Measurements from ENCODE around the gene ARHGAP28. TPM values are rescaled to one million over a fixed set of nuclear protein-coding genes. Genes with fewer than 3 reads are reported as not detected.

Gene ARHGAP28
- total RNA-seq (2014; rRNA removed; shearing (Covaris generic); ENCODE audit: low replicate concordance) = not detected in 2 replicates

GRCh38 chr18:6729247-6730091, at the start of gene ARHGAP28:
Gene ARHGAP28 (plus strand): TSS chr18:6729716. CDS start chr18:6729822, 106 bp downstream.
- Histone ChIP-seq H3K27ac (ENCODE audit: low read length) (no peak within 1 kb of the TSS), H3K4me1 (ENCODE audit: low read length) (no peaks in the 10 kb centered on the region), H3K36me3 (ENCODE audit: insufficient read depth, low read length) (no peaks in the 10 kb centered on the region), H3K27me3 (ENCODE audit: low read length) (no peaks in the 10 kb centered on the region), H3K9me2 (replicated peaks; ENCODE audit: insufficient read depth, low read length) (no peaks in the 10 kb centered on the region), H3K9me3 (ENCODE audit: low read length) (no peaks in the 10 kb centered on the region), H3K79me2 (ENCODE audit: low read length) (no peaks in the 10 kb centered on the region), H4K20me1 (ENCODE audit: insufficient read depth, low read depth, low read length) (no peaks in the 10 kb centered on the region), H2AFZ (ENCODE audit: low read length) (no peak within 1 kb of the TSS), H3K4me3 (ENCODE audit: low read length) (no peak within 1 kb of the TSS), H3K4me2 (ENCODE audit: low read depth, low read length, poor library complexity, severe bottlenecking) (no peak within 1 kb of the TSS), H3K9ac (ENCODE audit: low read length) (no peak within 1 kb of the TSS)
- DNase-seq = no peak

DNA sequence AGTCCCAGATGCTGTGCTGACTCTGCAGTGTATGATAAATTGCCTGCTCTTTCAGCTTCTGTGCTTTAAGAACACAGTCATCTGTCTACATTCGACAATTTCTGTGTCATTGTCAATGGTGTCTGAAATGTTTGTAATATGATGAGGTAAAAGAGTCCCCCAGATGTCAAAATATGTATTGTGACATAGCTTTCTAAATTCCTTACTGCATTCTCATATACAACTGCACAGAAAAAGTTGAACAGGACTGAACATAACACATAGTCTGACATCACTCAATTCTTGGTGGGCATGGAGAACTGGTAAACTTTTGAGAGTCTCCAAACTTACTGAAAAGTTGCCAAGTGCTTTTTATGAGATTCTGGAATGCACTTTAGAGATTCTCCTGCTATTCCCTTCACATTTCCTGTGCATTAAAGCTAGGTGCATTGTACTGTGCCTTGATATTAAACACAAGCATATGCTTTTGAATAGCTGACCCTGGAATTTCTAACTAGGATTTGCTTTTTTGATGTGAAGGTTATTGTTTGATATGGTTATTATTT, 48.1 kb upstream of the ARHGAP28 start:
- no peak overlapping the region for H2AFZ ChIP-seq (ENCODE audit: low read length)
- H3K4me1 ChIP-seq (ENCODE audit: low read length) = no peaks in the 10 kb centered on the region
- no peak overlapping the region for H3K27ac ChIP-seq (ENCODE audit: low read length)
- no peak overlapping the region for H3K4me2 ChIP-seq (ENCODE audit: low read depth, low read length, poor library complexity, severe bottlenecking)
- no peak overlapping the region for H3K9ac ChIP-seq (ENCODE audit: low read length)
- H3K27me3 ChIP-seq (ENCODE audit: low read length) = no peaks in the 10 kb centered on the region
- no peaks in the 10 kb centered on the region for H3K79me2 ChIP-seq (ENCODE audit: low read length)
- no peaks in the 10 kb centered on the region for H3K9me2 ChIP-seq (replicated peaks; ENCODE audit: insufficient read depth, low read length)
- no peak overlapping the region for H3K4me3 ChIP-seq (ENCODE audit: low read length)
- no peaks in the 10 kb centered on the region for H4K20me1 ChIP-seq (ENCODE audit: insufficient read depth, low read depth, low read length)
- H3K36me3 ChIP-seq (ENCODE audit: insufficient read depth, low read length) = no peaks in the 10 kb centered on the region
- no peak for DNase-seq
- H3K9me3 ChIP-seq (ENCODE audit: low read length) = no peaks in the 10 kb centered on the region; the same call in 1 of the 2 replicates

DNA sequence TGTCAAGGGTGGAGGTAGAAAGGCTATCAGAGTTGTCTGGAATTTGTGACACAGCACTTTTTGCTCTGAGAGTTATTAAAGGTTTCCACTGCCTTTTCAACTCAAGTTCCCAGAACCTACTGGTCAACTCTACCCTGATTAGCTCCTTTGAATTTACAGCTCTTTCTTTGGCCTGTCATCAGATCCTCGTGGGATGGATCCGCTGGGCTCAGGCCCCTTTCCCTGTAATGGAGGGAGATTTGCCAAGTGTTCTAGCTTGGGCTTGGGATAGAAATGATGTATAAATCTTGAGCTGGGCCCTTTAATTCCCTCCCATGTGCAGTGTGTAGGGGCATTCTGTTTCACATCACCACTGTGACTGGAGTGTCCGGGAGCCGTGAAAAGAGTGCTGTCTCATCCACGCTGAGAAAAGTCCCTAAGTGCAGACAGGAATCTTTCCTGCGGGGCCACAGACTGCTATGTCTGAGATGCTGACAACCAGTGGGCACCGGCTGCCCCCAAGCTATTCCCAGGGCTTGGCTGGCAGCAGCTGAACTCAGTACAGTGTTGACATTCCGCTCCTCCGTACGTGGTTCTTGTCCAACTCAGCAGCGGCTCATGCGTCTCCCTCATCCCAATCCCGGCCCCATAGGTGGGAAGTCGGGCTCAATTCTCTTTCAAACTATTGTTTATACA, 46.9 kb upstream of the ARHGAP28 start:
- Histone ChIP-seq H3K27me3 (ENCODE audit: low read length) (no peaks in the 10 kb centered on the region), H3K9me3 (ENCODE audit: low read length) (no peaks in the 10 kb centered on the region; the same call in 1 of the 2 replicates), H3K79me2 (ENCODE audit: low read length) (no peaks in the 10 kb centered on the region), H4K20me1 (ENCODE audit: insufficient read depth, low read depth, low read length) (no peaks in the 10 kb centered on the region), H3K4me1 (ENCODE audit: low read length) (no peaks in the 10 kb centered on the region), H3K9me2 (replicated peaks; ENCODE audit: insufficient read depth, low read length) (no peaks in the 10 kb centered on the region), H3K9ac (ENCODE audit: low read length) (no peak overlapping the region), H3K27ac (ENCODE audit: low read length) (no peak overlapping the region), H3K36me3 (ENCODE audit: insufficient read depth, low read length) (no peaks in the 10 kb centered on the region), H3K4me3 (ENCODE audit: low read length) (no peak overlapping the region), H2AFZ (ENCODE audit: low read length) (no peak overlapping the region), H3K4me2 (ENCODE audit: low read depth, low read length, poor library complexity, severe bottlenecking) (no peak overlapping the region)
- no peak for DNase-seq

- H3K4me1 ChIP-seq (ENCODE audit: low read length) = no peaks in the 10 kb centered on the region
- no peaks in the 10 kb centered on the region for H3K9me2 ChIP-seq (replicated peaks; ENCODE audit: insufficient read depth, low read length)
- H3K27ac ChIP-seq (ENCODE audit: low read length) = no peak overlapping the region
- no peak for DNase-seq
- no peaks in the 10 kb centered on the region for H4K20me1 ChIP-seq (ENCODE audit: insufficient read depth, low read depth, low read length)
- no peaks in the 10 kb centered on the region for H3K36me3 ChIP-seq (ENCODE audit: insufficient read depth, low read length)
- H2AFZ ChIP-seq (ENCODE audit: low read length) = no peak overlapping the region
- H3K4me2 ChIP-seq (ENCODE audit: low read depth, low read length, poor library complexity, severe bottlenecking) = no peak overlapping the region
- H3K4me3 ChIP-seq (ENCODE audit: low read length) = no peak overlapping the region
- no peak overlapping the region for H3K9ac ChIP-seq (ENCODE audit: low read length)
- no peaks in the 10 kb centered on the region for H3K79me2 ChIP-seq (ENCODE audit: low read length)
- no peaks in the 10 kb centered on the region for H3K27me3 ChIP-seq (ENCODE audit: low read length)
- no peaks in the 10 kb centered on the region; the same call in 1 of the 2 replicates for H3K9me3 ChIP-seq (ENCODE audit: low read length)
Observed at GRCh38 chr18:6683112-6683876, 46.2 kb upstream of the ARHGAP28 start.

DNA sequence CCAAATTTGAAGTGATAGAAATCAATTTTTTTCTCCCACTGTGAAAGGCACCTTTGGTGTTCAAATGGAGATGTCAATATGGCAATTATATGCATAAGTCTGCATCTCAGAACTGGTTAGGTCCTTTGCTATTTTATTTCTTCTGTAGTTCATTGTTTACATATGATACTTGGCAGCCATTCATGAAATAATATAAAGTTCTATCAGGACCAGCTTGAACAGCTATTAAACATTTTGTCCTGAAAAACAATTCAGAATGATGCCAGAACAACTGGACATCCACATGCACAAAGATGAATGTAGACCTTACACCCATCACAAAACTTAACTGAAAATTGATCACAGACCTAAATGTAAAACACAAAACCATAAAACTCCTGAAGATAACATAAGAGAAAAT, 41.8 kb upstream of the ARHGAP28 start:
- Histone ChIP-seq H3K27me3 (ENCODE audit: low read length) (no peaks in the 10 kb centered on the region), H3K9me2 (replicated peaks; ENCODE audit: insufficient read depth, low read length) (no peaks in the 10 kb centered on the region), H2AFZ (ENCODE audit: low read length) (no peak overlapping the region), H3K36me3 (ENCODE audit: insufficient read depth, low read length) (no peaks in the 10 kb centered on the region), H3K27ac (ENCODE audit: low read length) (no peak overlapping the region), H3K4me2 (ENCODE audit: low read depth, low read length, poor library complexity, severe bottlenecking) (no peak overlapping the region), H3K4me1 (ENCODE audit: low read length) (no peaks in the 10 kb centered on the region), H3K4me3 (ENCODE audit: low read length) (no peak overlapping the region), H3K79me2 (ENCODE audit: low read length) (no peaks in the 10 kb centered on the region), H3K9me3 (ENCODE audit: low read length) (no peaks in the 10 kb centered on the region; the same call in 1 of the 2 replicates), H4K20me1 (ENCODE audit: insufficient read depth, low read depth, low read length) (no peaks in the 10 kb centered on the region), H3K9ac (ENCODE audit: low read length) (no peak overlapping the region)
- DNase-seq = no peak

DNA sequence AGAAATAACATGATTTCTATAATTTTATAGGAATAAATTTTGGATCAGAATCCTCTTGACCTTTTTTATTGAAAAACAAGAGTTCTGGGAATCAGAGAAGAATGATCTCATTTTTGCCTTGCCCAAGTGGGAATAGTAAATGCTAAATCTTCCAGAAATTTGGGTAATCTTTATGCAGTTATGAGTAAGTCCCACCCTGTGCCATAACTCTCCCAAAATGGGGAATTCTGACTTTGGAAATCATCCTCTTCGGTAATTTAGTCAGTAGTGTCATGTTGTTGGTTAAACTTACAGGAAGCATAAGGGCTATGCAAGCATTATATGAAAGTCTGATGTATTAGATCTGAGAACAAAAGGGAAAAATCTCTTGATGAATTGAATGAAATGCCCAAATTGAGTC, 20.6 kb upstream of the ARHGAP28 start:
- no peak overlapping the region for H3K4me2 ChIP-seq (ENCODE audit: low read depth, low read length, poor library complexity, severe bottlenecking)
- H3K9ac ChIP-seq (ENCODE audit: low read length) = no peak overlapping the region
- H3K9me3 ChIP-seq (ENCODE audit: low read length) = no peaks in the 10 kb centered on the region
- H3K27me3 ChIP-seq (ENCODE audit: low read length) = no peaks in the 10 kb centered on the region
- H3K27ac ChIP-seq (ENCODE audit: low read length) = no peak overlapping the region
- no peak overlapping the region for H3K4me3 ChIP-seq (ENCODE audit: low read length)
- no peak for DNase-seq
- no peak overlapping the region for H2AFZ ChIP-seq (ENCODE audit: low read length)
- H4K20me1 ChIP-seq (ENCODE audit: insufficient read depth, low read depth, low read length) = no peaks in the 10 kb centered on the region
- H3K4me1 ChIP-seq (ENCODE audit: low read length) = no peaks in the 10 kb centered on the region
- H3K36me3 ChIP-seq (ENCODE audit: insufficient read depth, low read length) = no peaks in the 10 kb centered on the region
- H3K79me2 ChIP-seq (ENCODE audit: low read length) = no peaks in the 10 kb centered on the region
- no peaks in the 10 kb centered on the region for H3K9me2 ChIP-seq (replicated peaks; ENCODE audit: insufficient read depth, low read length)

- no peak for DNase-seq
- H2AFZ ChIP-seq (ENCODE audit: low read length) = no peak overlapping the region
- H3K79me2 ChIP-seq (ENCODE audit: low read length) = no peaks in the 10 kb centered on the region
- no peaks in the 10 kb centered on the region for H3K36me3 ChIP-seq (ENCODE audit: insufficient read depth, low read length)
- H3K9me2 ChIP-seq (replicated peaks; ENCODE audit: insufficient read depth, low read length) = no peaks in the 10 kb centered on the region
- no peak overlapping the region for H3K27ac ChIP-seq (ENCODE audit: low read length)
- H3K4me2 ChIP-seq (ENCODE audit: low read depth, low read length, poor library complexity, severe bottlenecking) = no peak overlapping the region
- H4K20me1 ChIP-seq (ENCODE audit: insufficient read depth, low read depth, low read length) = no peaks in the 10 kb centered on the region
- H3K27me3 ChIP-seq (ENCODE audit: low read length) = no peaks in the 10 kb centered on the region
- H3K4me1 ChIP-seq (ENCODE audit: low read length) = no peaks in the 10 kb centered on the region
- no peak overlapping the region for H3K9ac ChIP-seq (ENCODE audit: low read length)
- no peaks in the 10 kb centered on the region; the same call in 1 of the 2 replicates for H3K9me3 ChIP-seq (ENCODE audit: low read length)
- no peak overlapping the region for H3K4me3 ChIP-seq (ENCODE audit: low read length)
Observed at GRCh38 chr18:6711467-6711866, 18.0 kb upstream of the ARHGAP28 start.
